HG02678 (cell line): Measurements from ENCODE around the gene CAB39.
A peak's percentile ranks its signal among the peaks of the same experiment; 100 is the strongest.

Experiments
- ATAC-seq: cut with Tn5 transposase; IDR thresholded peaks from one replicate; pipeline ENCODE4 v1.9.1; 2021; ENCODE audit warnings: mild to moderate bottlenecking, moderate library complexity; ENCODE audit not compliant: unreplicated experiment

Gene CAB39

DNA sequence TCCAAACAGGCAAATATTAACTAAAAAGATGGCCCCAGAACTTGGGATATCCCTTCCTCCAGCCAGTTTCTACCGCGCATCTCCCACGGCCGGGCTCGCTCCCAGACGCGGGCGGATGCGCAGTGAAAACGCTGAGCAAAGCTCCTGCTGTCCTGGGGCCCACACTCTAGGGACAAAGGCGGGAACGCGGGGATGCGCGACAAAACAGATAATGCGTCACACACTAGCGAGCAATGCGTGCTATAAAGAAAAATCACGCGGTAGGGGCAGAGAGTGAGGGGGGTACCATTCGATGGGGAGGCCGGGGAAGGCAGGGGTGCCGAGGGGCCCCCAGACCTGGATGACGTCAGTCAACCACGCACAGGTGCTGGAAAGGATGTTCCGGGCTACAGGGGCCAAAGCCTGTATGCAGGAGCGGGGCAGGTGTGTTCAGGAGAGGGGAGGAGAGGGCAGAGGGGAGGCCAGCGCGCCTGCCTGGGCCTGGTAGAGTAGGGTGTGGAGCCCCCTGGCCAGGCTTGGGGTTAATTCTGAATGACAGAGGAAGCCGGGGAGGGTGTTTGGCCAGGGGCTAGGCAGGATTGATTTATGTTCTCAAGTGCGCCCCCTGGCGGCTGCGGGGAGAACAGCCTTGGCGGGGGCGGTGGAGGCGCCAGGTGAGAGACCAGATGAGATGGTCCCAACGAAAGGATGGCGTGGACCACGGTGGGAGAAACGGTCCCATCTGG lies 137.2 kb downstream of the CAB39 start:
- ATAC-seq: no peak

DNA sequence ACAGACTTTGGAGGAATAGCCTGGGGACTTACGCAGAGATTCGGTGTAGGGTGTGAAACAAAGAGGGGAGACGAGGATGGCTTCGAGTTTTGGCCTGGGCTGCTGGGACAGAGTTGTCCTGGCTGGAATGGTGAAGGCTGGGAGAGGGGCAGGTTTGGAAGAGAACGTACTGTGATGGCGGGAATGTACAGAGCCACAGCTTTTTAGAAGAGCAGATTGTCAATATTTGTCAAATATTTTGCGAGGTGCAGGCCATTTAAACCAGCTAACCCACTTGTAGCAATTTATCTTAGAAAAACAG lies 137.7 kb downstream of the CAB39 start:
- ATAC-seq: no peak

DNA sequence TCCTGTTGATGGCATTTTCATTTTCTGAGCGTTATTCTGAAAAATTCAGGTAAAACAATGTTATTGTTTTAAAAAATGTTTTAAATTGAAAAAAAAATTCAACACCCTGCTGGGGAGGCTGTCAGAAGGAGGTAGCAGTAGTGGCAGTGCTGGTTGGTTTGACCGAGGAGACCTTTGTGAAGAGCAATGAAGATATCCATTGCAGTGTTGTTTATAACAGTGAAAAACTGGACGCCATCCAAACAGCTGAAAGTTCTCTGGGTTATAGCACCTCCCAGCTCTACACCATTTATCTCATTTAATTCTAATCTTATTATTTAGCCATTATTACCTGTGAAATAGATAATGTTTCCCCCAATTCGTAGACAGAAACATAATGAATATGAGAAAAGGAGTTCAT lies 139.5 kb downstream of the CAB39 start:
- ATAC-seq: no peak

DNA sequence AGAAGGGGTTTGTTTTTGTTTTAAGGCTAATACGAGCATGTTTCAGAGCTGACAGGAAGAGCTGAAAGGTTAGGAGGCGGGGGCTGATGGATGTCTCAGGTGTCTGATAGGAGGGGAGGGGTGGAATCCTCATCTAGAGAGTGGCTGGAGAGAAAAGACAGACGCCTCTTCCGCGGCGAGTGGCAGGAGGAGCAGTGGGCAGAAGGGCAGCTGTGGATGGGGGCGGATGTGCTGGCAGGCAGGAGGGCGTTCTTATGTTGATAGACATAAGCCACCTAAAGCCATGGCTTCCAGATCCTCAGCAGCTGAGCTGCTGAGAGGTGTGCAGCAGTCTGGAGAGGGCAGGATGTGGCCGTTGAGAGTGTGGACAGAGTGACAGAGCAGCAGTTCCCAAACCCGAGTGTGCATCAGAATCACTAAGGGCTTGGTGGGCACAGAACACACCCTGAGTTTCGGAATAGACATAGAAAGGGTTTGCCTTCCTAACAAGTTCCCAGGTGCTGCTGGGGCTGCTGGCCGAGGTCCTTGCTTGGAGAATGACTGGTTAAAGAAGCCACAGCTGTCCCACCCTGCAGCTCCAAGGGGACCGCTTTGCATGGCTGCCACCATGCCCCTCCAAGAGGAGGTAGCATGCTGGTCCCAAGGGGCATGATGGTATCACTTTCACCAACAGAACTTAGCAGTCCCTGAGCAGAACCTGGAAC lies 149.1 kb downstream of the CAB39 start:
- no peak for ATAC-seq

DNA sequence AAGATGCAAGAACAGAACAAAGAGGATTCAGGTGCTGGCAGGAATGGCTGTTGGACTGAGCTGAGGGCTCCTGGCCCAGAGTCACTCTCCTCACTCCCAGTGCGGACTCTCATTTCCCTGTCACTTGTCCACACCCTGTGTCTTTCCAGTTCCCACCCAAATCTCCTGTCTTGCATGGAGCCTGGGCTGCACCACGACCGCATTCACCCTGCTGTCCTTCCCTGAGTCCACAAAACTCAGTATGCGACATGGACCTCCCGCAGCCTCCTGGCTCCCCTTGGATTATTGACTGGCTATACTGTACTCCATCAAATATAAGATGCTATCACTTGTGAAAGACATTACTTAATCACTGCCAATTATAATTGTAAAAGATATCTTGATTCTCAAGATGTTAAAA lies 149.7 kb downstream of the CAB39 start:
- no peak for ATAC-seq

DNA sequence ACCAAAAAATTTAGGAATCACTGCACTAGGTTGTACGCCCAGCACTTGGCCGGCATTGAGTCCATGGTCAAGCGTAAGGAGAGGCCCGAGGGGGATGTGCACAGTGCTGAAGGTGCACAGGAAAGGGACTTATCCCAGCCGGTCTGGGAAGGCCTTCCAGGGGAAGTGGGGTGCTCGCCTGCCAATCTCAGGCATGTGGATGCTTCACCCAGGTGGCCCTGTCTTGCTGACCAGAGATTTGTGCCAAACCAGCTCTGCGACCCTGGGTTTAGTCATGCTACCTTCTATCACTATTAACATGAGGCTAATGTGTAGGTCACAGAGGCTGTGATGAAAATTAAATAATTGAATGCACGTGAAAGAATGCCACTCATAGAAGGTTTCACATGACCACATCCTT lies 150.4 kb downstream of the CAB39 start:
- ATAC-seq: no peak

DNA sequence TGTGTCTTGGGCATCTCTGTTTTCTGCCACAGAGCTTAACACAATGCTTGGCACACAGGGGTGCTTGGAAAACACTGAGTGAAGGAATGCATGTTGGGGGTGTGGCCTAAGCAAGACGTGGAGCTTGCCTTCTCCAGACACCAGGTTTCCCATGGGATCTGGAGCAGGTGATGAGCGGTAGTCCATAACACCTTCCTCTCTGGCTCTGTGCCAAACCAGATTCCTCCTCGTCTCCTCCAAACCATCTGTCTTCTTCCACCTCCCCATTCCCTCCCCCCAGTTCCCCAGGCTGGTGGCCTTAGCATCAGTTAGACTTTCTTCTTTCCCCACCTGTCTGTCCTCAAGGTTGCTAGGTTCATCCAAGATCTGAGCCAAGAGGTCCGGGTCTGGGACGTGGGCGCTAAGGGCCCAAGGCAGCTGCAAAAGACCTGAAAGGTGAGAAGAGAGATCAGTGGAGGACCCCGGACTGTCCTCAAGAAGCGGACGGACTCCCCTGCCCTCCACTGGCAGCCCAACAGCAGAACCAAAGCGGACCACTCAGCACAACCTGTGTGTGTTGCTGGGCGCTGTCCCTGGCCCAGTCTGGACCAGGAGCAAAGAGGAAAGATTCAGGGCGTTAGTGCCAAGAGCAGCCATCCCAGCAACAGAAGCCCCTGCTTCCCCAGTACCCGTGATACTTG lies 150.9 kb downstream of the CAB39 start:
- no peak for ATAC-seq

DNA sequence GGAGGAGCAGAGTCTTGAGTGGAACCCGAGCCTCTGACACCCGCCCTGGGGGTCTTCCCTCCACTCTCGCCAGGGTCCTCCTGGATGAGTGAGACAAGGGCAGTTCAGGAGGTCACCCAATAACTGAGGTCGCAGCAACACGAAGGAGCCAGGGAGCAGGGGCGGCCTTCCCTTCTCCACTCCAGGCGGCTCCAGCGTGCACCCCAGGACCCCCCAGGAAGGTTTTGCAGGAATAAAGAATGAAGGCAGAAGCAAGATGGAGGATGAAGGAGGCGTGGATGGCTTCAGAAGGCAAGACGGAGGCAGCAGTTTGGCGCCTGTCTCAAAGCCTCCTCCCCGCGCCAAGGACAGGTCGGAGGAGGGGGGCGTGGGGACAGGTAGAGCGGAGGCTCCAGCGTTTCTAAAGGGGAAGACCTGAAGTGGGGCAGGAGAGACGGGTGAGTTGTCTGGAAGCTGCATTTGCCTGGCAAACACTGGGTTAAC lies 151.5 kb downstream of the CAB39 start:
- ATAC-seq: no peak

DNA sequence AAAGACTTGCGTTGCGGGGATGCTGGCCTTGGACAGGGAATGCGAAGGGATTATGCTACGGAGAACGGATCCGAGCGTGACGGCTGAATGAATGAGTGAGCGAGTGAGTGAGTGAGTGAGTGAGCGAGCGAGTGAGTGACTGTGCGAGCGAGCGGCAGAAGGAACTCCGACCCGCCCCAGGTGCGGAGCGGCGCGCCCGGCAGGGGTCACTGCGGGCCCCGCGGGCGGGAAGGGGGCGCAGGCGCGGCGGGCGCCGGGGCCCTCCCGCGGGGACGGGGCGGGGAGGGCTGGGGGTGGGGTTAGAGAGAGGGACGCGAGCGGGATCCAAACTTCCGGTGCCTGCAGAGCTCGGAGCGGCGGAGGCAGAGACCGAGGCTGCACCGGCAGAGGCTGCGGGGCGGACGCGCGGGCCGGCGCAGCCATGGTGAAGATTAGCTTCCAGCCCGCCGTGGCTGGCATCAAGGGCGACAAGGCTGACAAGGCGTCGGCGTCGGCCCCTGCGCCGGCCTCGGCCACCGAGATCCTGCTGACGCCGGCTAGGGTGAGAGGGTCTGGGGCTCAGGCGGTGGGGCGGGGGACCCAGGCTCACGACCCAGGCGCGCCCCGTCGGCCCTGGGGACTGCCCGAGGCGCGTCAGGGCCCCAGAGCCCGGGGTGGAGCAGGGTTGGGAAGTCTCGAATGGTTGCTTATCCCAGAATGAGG lies 152.1 kb downstream of the CAB39 start, which contains the start of gene ITM2C:
TSS of gene ITM2C (plus strand) at position 338 of the 702 bp plus-strand sequence. CDS start at position 422, 84 bp downstream.
- peak; percentile 74 for ATAC-seq

DNA sequence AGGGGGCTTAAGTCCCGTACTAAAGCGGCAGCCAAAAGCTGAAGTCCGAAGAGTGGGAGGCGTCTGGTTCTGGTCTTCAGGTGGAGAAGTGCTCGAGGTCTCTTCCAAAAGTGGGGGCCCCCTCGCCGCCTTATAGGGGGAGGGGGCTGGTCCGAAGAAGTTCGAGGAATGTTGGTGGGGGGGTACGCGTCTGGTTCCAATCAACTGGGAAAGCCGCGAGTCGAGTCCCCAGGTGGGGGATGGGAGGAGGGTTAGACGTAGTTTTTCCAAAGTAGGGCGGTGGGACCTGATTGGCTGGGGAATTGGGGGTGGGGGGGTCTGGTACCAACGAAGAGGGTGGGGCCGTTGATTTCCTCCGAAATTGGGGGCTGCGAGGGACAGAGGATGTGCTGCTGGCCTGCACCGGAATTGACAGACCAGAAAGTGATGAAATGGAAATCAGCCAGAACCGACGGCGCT lies 152.7 kb downstream of the CAB39 start:
- ATAC-seq: no peak

DNA sequence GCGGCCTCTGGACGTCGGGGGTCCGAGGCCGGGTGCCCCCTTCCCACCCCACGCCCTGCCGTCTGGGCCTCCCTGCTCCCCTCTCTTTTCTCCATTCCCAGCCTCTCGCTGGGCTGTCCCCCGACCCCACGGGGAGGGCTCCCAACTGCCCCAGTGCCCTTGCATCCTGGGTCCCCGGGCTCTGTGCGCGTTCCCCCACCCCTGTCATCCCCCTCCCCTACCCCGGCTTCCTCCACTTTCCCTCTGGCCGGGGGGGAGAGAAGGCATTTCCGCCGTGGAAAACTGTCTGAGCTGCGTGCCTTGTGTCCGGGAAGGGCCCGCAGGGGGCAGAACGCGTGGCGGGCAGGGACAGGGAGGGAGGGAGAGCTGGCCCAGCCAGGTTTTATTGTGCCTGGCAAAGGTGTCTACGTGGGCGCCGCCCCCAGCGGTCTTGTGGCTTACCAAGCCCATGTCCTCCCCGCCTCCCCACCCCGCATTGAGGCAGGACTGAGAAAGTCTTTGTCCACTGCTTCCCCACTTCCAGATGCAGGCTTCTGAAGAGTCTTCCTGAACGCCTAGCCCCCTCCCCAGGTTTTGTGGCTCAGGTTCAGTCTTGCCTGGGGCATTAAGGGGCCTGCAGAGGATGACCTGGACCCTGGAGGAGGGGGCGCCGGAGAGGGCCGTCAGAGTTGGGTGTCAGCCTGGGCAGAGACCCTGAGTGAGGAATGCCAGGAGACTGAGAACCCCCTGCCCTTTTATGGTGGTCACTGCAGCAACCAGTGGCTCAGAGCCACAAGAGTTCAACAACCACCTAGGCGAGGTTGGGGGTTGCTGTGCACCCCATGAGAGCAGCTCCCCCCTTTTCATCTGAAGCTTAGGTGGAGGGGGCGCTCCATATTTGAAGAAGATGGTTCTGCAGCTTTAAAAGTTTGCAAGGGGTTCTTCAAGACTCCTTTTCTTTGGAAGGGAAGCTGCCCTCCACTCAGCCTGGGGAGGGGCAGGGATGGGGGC lies 153.4 kb downstream of the CAB39 start:
- ATAC-seq: no peak

DNA sequence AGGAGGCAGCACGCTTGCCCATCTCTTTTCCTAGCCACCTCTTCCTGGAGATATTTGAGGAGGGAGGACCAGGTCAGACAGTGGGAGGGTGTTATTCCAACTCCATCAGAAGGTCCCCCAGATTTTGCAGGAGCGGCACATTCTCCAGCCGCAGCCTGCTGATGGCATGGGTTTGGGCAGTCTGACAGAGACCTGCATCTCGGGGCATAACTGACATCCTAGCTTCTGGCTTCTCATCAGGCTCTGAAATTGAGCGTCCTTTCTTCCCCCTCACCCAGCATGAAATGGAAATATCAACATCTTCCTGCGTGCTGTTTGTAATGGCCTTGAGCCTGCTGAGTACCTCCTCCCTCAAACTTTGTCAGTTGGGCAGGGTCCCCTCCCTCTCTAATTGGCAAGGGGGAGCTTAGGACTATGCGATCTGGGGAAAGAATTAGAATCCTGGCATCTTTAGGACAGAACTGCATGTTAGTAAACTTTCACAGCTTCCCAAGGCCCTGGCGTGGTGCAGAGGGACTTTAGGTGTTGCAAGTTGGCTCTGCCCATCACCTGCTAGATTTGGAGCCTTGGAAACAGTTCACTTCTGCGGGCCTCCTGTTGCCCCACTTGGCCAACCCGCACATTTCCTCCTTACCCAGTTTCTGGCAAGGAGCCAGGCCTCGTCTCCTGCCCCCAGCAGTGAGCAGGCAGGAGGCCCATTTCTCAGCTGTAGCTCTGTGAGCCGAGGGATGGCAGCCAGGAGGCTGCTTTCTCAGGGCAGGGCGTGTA lies 154.3 kb downstream of the CAB39 start:
- ATAC-seq: no peak

DNA sequence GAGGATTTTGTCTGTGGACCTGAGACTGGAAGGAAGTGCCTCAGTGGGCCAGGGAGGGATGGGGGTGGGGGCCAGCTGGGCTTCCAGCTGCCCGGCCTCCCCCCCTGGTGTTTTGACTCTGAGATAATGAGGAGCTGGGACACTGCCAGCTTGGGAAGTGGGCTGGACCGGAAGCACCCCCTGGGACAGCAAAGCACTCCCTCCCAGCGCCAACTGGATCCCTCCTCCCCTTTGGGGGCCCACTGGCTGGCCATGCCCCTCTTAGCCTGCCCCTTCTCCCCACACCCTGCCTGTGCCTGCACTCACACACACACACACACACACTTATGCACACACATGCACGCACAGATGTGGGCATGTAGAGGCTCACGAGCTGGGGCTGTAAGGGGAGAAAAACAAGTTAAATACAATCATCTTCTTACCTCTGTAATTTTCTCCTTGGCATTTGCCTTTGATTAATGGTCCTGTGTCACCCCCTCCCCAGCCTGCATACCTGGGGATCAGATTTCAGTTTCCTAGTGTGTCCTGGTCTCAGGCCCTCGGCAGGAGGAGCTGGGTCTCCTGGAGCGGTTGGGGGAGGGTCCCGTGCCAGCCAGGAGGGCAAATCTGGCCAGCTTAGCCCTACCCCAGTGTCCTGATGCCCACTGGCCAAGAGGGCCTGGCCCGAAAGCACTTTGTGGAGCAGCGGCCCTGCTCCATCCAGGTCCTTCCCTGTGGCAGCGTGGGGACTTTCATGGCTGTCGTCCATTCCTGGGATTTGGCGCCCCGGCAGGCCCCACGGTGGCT lies 155.7 kb downstream of the CAB39 start:
- ATAC-seq: no peak

DNA sequence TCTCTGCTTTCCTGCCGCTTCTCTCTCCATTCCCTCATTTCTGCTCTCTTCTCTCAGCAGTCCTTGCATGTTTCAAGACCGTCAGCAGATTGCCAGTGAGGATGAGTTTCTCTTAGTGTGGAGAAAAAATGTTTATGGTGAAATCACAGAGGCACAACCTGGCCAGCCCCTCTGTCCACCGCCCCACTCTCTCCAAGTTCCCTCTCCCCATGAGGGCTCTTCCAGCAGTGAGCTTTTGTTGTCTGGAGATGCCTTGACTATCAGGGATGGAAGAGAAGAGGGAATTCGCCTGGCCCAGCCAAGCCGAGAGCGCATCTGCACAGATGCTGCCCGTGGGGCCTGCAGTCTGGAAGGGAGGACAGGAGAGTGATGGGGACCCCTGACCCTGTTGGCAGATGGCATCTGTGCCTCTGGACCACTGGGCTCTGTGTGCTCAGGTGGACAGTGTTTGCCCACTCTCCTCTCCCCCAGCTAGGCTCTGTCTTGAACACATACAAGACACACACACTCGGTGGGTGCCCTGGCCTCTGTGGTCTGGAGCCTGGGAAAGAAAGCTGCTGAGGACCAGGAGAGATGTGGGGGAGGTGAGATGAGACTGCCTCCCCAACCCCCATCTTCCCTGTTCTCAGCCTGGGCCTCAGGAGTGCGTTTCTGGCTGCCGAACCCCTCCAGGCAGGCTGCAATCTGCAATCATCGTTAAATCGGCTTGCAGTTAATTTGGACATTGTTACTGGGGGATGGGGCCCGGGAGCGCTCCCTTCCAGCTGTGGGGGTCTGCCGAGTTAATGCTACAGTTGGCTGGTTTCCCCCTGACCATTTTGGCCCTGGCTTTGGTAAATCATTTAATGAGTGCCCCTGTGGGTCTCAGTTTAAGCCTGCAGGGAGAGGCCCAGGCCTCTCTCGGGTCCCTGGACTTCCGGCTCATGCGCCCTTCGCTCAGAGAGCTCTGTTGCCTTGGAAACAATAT lies 156.6 kb downstream of the CAB39 start:
- ATAC-seq: no peak

DNA sequence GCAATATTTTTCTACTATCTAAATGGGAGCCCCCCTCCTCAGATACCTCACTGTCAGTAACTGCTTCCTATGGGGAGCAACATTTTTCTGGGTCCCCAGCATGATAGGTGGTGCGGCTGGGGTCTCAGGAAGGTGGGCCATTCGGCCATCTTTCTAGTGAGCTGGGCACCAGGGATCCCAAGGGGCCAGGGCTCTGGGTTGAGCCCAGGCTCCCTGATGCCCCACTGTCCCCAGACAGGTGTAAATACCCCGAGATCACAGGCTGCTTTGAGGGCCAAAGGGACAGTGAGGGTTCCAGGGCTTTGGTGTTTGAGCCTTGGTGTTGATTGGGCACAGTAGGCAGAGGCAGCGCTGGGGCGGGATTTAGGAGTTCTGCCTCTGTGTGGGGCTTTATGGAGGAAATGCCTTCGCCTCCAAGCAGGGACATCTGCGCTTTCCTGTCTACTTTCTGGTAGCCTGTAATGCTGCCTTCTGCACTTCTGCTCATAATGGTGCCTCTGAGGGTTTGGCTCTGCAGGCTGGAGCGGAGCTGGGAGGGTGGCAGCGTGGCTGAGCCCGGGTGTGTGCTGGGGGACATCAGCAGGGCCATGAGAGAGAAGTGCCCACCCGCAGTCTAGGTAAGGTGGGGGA lies 157.4 kb downstream of the CAB39 start:
- ATAC-seq: no peak
